Vagina (tissue), 2 donors: ENCODE measurements around the gene NEDD8.

ENCODE experiments used
- CTCF ChIP-seq, 3 experiments: fragments of 450-650 bp in 2 of 3; fragments of 200-600 bp in 1 of 3; sonication (generic) in 1 of 3; IDR thresholded peaks; one replicate each; pipeline ENCODE4 v1.5.1; 2017 to 2019; ENCODE audit warnings: antibody characterized with exemption in 3 of 3, mild to moderate bottlenecking in 2 of 3, moderate library complexity in 2 of 3
- POLR2AphosphoS5 ChIP-seq, 2 donors: sonication (generic); formaldehyde crosslinking; IDR thresholded peaks; one replicate each; pipeline ENCODE4 v1.9.0; 2017; ENCODE audit warnings: antibody characterized with exemption in 2 of 2, mild to moderate bottlenecking in 2 of 2, low read depth in 1 of 2; ENCODE audit not compliant: insufficient read depth in 1 of 2

DNA sequence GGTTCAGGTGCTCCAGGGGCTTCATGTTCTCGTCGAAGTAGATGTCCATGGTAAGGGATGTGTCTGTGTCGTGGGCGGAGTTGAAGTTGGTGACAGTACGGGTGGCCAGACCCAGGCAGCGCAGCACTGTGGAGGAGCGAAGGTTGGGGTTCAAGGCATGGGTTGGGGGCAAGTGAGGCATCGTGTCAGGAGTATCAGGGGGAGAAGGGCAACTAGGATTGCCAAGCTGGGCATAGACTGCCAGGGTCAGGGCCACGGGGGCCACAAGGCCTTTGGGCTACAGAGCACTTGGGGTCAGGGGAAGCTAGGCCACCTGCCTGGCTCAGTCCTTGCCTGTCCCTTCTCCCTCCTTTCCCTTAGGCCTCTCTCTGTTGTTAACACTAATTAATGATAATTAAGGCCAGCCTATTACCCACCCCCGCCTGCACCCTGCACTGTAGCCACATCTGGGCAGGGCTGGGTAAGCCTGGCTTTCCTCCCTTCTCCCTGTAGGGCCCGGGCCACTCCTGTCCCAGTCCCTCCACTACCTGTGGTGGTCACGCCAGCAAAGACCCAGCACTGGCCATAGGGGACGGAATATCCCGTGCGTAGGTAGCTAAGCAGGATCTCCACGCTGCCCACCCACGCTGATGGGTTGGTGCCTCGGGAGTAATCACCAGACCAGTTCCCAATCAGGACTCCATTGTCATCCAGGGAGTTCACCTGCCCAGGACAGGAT, 26.5 kb upstream of the NEDD8 start:
- TF ChIP-seq CTCF (IDR thresholded peaks at IDR 0.05), result no peak
- TF ChIP-seq POLR2AphosphoS5 (IDR thresholded peaks at IDR 0.05; ENCODE audit: insufficient read depth in 1 of 2, low read depth in 1 of 2), result no peak
